Loucy (cell line): Measurements from ENCODE around the gene NLRC3.

Experiments
- EZH2phosphoT487 ChIP-seq: fragments of 200-600 bp; IDR thresholded peaks from 2 replicates; pipeline ENCODE4 v1.6.1; 2018; ENCODE audit warnings: antibody characterized with exemption, mild to moderate bottlenecking, moderate library complexity, borderline replicate concordance
- TF ChIP-seq, protein P1 (sequence below): fragments of 200-600 bp; sonication (generic); conservative IDR thresholded peaks from 2 replicates; pipeline ENCODE4 v1.5.1; 2014; ENCODE audit warnings: mild to moderate bottlenecking, antibody characterized with exemption, low read length

DNA sequence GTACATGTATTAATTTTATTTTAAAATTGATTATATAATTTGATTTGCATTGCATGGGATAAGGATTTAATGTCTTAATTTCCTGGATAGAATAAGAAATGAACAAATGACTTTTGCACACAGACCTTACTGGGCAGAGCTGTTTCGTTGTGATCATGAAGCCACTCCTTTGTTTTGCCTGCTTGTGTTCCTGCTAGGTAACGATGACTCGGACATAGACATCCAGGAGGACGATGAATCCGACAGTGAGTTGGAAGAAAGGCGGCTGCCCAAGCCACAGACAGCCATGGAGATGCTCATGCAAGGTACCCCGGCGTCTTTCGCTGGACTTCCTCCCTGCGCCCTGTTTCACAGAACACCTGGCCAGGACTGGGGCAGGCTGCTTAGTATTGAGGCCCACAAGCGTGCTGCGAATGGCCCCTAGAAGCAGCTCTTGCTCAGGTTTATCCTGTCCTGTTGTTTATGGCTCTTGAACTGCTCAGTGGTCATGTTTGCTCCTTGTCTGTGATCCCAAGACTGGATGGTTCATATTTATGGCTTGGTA, 46.8 kb downstream of the NLRC3 start:
- TF ChIP-seq, protein P1, sequence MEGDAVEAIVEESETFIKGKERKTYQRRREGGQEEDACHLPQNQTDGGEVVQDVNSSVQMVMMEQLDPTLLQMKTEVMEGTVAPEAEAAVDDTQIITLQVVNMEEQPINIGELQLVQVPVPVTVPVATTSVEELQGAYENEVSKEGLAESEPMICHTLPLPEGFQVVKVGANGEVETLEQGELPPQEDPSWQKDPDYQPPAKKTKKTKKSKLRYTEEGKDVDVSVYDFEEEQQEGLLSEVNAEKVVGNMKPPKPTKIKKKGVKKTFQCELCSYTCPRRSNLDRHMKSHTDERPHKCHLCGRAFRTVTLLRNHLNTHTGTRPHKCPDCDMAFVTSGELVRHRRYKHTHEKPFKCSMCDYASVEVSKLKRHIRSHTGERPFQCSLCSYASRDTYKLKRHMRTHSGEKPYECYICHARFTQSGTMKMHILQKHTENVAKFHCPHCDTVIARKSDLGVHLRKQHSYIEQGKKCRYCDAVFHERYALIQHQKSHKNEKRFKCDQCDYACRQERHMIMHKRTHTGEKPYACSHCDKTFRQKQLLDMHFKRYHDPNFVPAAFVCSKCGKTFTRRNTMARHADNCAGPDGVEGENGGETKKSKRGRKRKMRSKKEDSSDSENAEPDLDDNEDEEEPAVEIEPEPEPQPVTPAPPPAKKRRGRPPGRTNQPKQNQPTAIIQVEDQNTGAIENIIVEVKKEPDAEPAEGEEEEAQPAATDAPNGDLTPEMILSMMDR = no peak
- no peak for TF ChIP-seq EZH2phosphoT487
